ENCODE results near the gene HSD17B1.
"Not testable (repeated sequence)": the region's sequence is repeated elsewhere in the genome, so short reads cannot be mapped to it uniquely, and the experiment has no call there.

The HSD17B1 gene

GRCh38 chr17:42538482-42538881 lies 14.2 kb upstream of the HSD17B1 start:
- Histone ChIP-seq H3K4me3 (no peak overlapping the region), H3K9me3 (no peaks in the 10 kb centered on the region), H3K36me3 (peaks cover 31 to 56% (median 37%) of the 10 kb centered on the region in 3 donors), H3K27ac (no peak overlapping the region), H3K27me3 (no peaks in the 10 kb centered on the region), H3K4me1 (peaks cover 6 to 28% (median 22%) of the 10 kb centered on the region in 4 donors)
- no peak for DNase-seq
- intact Hi-C loops (cut with DNase I; ENCODE audit: low total_unique reads) = no loop called here
- no peak for TF ChIP-seq CTCF (IDR thresholded peaks at IDR 0.05)

- H3K27ac ChIP-seq; DNase-seq; intact Hi-C loops (cut with DNase I; ENCODE audit: low total_unique reads); H3K4me3 ChIP-seq; H3K27me3 ChIP-seq; H3K9me3 ChIP-seq: not testable (repeated sequence)
- Histone ChIP-seq H3K4me1 (peaks cover 6 to 18% (median 13%) of the 10 kb centered on the region in 4 donors), H3K36me3 (peaks cover 34 to 73% (median 50%) of the 10 kb centered on the region in 3 donors)
Measured at GRCh38 chr17:42540558-42540957, 12.2 kb upstream of the HSD17B1 start.

- H3K27ac ChIP-seq = no peak overlapping the region
- H3K4me1 ChIP-seq = peaks cover 6 to 15% (median 10%) of the 10 kb centered on the region in 4 donors
- intact Hi-C loops (cut with DNase I; ENCODE audit: low total_unique reads) = no loop called here
- H3K9me3 ChIP-seq = no peaks in the 10 kb centered on the region
- DNase-seq = no peak
- peaks cover 34 to 73% (median 50%) of the 10 kb centered on the region in 3 donors for H3K36me3 ChIP-seq
- TF ChIP-seq CTCF (IDR thresholded peaks at IDR 0.05) = no peak
- H3K4me3 ChIP-seq = no peak overlapping the region
- no peaks in the 10 kb centered on the region for H3K27me3 ChIP-seq
Measured at GRCh38 chr17:42541041-42541833, 11.5 kb upstream of the HSD17B1 start.

- no peaks in the 10 kb centered on the region for H3K27me3 ChIP-seq
- no peak overlapping the region for H3K27ac ChIP-seq
- no peak for DNase-seq
- peaks cover 29 to 74% (median 48%) of the 10 kb centered on the region in 3 donors for H3K36me3 ChIP-seq
- no peaks in the 10 kb centered on the region for H3K9me3 ChIP-seq
- intact Hi-C loops (cut with DNase I; ENCODE audit: low total_unique reads) = no loop called here
- peaks cover 0 to 8% (median 0%) of the 10 kb centered on the region in 4 donors for H3K4me1 ChIP-seq
- H3K4me3 ChIP-seq = no peak overlapping the region
- TF ChIP-seq CTCF (IDR thresholded peaks at IDR 0.05) = no peak
Measured at GRCh38 chr17:42543190-42544079, 9.3 kb upstream of the HSD17B1 start.

- Histone ChIP-seq H3K36me3 (peaks cover 17 to 60% (median 34%) of the 10 kb centered on the region in 3 donors), H3K27me3 (no peaks in the 10 kb centered on the region), H3K27ac (no peak overlapping the region), H3K4me3 (no peak overlapping the region), H3K4me1 (peaks cover 0 to 13% (median 0%) of the 10 kb centered on the region in 4 donors), H3K9me3 (no peaks in the 10 kb centered on the region)
- DNase-seq = no peak
- TF ChIP-seq CTCF (IDR thresholded peaks at IDR 0.05) = no peak
- intact Hi-C loops (cut with DNase I; ENCODE audit: low total_unique reads) = no loop called here
Measured at GRCh38 chr17:42544874-42545283, 7.8 kb upstream of the HSD17B1 start.

- H3K27me3 ChIP-seq; DNase-seq; intact Hi-C loops (cut with DNase I; ENCODE audit: low total_unique reads); H3K27ac ChIP-seq; H3K9me3 ChIP-seq; H3K4me3 ChIP-seq: not testable (repeated sequence)
- Histone ChIP-seq H3K4me1 (peaks cover 0 to 13% (median 0%) of the 10 kb centered on the region in 4 donors), H3K36me3 (peaks cover 17 to 51% (median 32%) of the 10 kb centered on the region in 3 donors)
Measured at GRCh38 chr17:42545755-42546505, 6.8 kb upstream of the HSD17B1 start.

Data from tibial artery (tissue), 4 donors.